HL-60 (cell line): ENCODE measurements around the gene MGST2.

Experiments used
- CTCF ChIP-seq: IDR thresholded peaks from one replicate; pipeline ENCODE4 v1.5.1; 2011; ENCODE audit warnings: low read length, control low read depth, inconsistent platforms; ENCODE audit not compliant: insufficient read depth
- POLR2AphosphoS5 ChIP-seq: IDR thresholded peaks from 2 replicates; pipeline ENCODE4 v1.6.1; 2012; ENCODE audit warnings: low read depth

- TF ChIP-seq CTCF (no peak), POLR2AphosphoS5 (no peak)
Observed at GRCh38 chr4:139642364-139642763, 23.3 kb upstream of the MGST2 start.
